A673 (cell line): Measurements from ENCODE around the gene HADHA. TPM values are rescaled to one million over a fixed set of nuclear protein-coding genes. Genes with fewer than 3 reads are reported as not detected.

Experiments used
- BruUV-seq: library from RNA; stranded (reverse); fragments of 400-500 nt; replicated peaks from 2 replicates; lab custom pipeline; 2021; lab: Mats Ljungman, UMichigan
- CTCF ChIA-PET: fragments of 300-600 bp; sonication (Branson Sonifier 250); formaldehyde crosslinking; loops from one replicate; lab custom pipeline; 2022; ENCODE audit warnings: antibody characterized with exemption; lab: Charles Lee
- POLR2A ChIA-PET: fragments of 300-600 bp; sonication (Branson Sonifier 250); formaldehyde crosslinking; loops from one replicate; lab custom pipeline; 2022; ENCODE audit warnings: antibody characterized with exemption; ENCODE audit not compliant: low non-redundant PET; lab: Charles Lee
- DNase-seq: peaks from one replicate; pipeline ENCODE4 v3.0.0-alpha.2; 2015; ENCODE audit warnings: low spot score
- H3K27ac ChIP-seq: fragments of 200-600 bp; sonication (generic); 2 replicates; pipeline ENCODE4 v1.5.1; 2016; ENCODE audit warnings: mixed run types, low read depth, mild to moderate bottlenecking, mixed read lengths, antibody characterized with exemption, low read length; ENCODE audit not compliant: poor library complexity, severe bottlenecking
- H3K27me3 ChIP-seq: fragments of 200-600 bp; sonication (generic); replicated peaks from 2 replicates; pipeline ENCODE4 v1.6.1; 2017; ENCODE audit warnings: mixed run types, low read depth, mild to moderate bottlenecking, mixed read lengths, antibody characterized with exemption, low read length; ENCODE audit not compliant: insufficient read depth, poor library complexity
- H3K36me3 ChIP-seq: fragments of 200-600 bp; sonication (generic); 2 replicates; pipeline ENCODE4 v1.6.1; 2016; ENCODE audit warnings: mixed run types, mild to moderate bottlenecking, mixed read lengths, antibody characterized with exemption, low read length; ENCODE audit not compliant: insufficient read depth, poor library complexity, severe bottlenecking
- H3K4me1 ChIP-seq: fragments of 200-600 bp; sonication (generic); 2 replicates; pipeline ENCODE4 v1.6.1; 2017; ENCODE audit warnings: mixed run types, mild to moderate bottlenecking, mixed read lengths, antibody characterized with exemption, low read length; ENCODE audit not compliant: insufficient read depth, poor library complexity, severe bottlenecking
- H3K4me3 ChIP-seq: fragments of 200-600 bp; sonication (generic); 2 replicates; pipeline ENCODE4 v1.5.1; 2016; ENCODE audit warnings: low read depth, mixed run types, mild to moderate bottlenecking, mixed read lengths, low read length; ENCODE audit not compliant: poor library complexity, severe bottlenecking
- H3K9me3 ChIP-seq: fragments of 200-600 bp; sonication (generic); 2 replicates; pipeline ENCODE4 v1.6.1; 2016; ENCODE audit warnings: mixed run types, low read depth, mild to moderate bottlenecking, mixed read lengths, antibody characterized with exemption, low read length; ENCODE audit not compliant: poor library complexity, severe bottlenecking
- EZH2 ChIP-seq: fragments of 200-600 bp; sonication (generic); IDR thresholded peaks from 2 replicates; pipeline ENCODE4 v1.6.1; 2017; ENCODE audit warnings: borderline replicate concordance, low read depth, mild to moderate bottlenecking, mixed read lengths, antibody characterized with exemption, low read length; ENCODE audit not compliant: poor library complexity, severe bottlenecking
- intact Hi-C: fragments of 100-400 bp; cut with micrococcal nuclease; formaldehyde crosslinking; loops from one replicate; pipeline ENCODE4 v1.10.0; 2022; ENCODE audit not compliant: unreplicated experiment
- total RNA-seq: library from RNA; stranded (reverse); gene quantifications from 2 replicates; pipeline ENCODE4 v1.2.3, GENCODE V29; 2021
- TF ChIP-seq, protein P1 (sequence below): fragments of 300-800, 200-600 bp; sonication (generic); conservative IDR thresholded peaks from 2 replicates; pipeline ENCODE4 v1.5.1; 2017; ENCODE audit warnings: low read depth, mild to moderate bottlenecking, antibody characterized with exemption, low read length, moderate library complexity, mixed read lengths

Gene HADHA
- total RNA-seq, 1 experiment from 2014 or later: 136 TPM

DNA sequence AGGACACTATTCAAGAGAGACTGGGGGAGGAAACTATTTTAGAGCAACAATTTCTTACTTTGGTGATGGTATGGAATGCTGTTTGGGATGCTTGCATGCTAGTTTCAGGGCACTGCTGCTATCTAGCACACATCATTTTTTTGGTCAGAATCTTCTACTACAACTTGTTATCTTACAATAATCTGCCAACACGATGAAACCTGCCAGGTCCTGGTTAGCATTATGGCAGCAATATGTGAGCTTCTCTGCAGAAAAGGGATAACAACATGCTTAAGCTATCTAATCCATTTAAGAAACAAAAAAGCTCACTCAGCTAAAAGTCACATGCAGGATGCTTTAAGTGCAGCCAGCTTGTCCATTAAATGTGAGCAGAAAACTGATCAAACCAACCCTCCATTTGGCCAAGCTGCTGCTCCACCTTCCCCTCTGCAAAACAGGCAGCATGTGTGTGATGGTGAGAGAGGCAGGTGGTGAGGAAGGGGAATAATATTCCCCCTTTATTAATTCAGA, 41.4 kb downstream of the HADHA start:
- Histone ChIP-seq H3K4me3 (no peak overlapping the region), H3K36me3 (peaks cover 53% of the 10 kb centered on the region), H3K4me1 (no peaks in the 10 kb centered on the region), H3K27me3 (no peaks in the 10 kb centered on the region), H3K9me3 (no peaks in the 10 kb centered on the region), H3K27ac (no peak overlapping the region)
- TF ChIP-seq EZH2: no peak
- TF ChIP-seq, protein P1, sequence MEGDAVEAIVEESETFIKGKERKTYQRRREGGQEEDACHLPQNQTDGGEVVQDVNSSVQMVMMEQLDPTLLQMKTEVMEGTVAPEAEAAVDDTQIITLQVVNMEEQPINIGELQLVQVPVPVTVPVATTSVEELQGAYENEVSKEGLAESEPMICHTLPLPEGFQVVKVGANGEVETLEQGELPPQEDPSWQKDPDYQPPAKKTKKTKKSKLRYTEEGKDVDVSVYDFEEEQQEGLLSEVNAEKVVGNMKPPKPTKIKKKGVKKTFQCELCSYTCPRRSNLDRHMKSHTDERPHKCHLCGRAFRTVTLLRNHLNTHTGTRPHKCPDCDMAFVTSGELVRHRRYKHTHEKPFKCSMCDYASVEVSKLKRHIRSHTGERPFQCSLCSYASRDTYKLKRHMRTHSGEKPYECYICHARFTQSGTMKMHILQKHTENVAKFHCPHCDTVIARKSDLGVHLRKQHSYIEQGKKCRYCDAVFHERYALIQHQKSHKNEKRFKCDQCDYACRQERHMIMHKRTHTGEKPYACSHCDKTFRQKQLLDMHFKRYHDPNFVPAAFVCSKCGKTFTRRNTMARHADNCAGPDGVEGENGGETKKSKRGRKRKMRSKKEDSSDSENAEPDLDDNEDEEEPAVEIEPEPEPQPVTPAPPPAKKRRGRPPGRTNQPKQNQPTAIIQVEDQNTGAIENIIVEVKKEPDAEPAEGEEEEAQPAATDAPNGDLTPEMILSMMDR: no peak
- intact Hi-C loops: no loop called here
- CTCF ChIA-PET: no interaction called here
- DNase-seq: no peak
- POLR2A ChIA-PET: no interaction called here
- BruUV-seq: no TSS peak

DNA sequence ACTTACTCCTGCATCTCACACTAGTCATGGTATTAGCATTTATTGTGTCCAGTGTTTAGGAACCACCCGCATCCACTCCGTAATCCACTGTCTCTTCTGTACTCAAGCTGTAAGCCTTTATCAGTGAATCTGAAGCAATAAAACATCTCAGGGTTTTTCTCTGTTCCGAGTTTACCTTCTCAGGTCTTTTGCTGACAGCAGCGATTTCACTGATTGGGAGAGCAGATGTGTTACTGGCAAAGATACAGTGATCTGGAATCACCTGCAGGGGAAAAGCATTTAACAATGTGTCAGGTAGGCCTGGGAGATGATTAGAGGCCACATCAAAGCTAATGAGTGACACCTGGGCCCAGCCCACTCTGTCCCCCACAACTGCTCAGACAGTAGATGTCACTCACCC, 46.9 kb downstream of the HADHA start:
- POLR2A ChIA-PET: no interaction called here

DNA sequence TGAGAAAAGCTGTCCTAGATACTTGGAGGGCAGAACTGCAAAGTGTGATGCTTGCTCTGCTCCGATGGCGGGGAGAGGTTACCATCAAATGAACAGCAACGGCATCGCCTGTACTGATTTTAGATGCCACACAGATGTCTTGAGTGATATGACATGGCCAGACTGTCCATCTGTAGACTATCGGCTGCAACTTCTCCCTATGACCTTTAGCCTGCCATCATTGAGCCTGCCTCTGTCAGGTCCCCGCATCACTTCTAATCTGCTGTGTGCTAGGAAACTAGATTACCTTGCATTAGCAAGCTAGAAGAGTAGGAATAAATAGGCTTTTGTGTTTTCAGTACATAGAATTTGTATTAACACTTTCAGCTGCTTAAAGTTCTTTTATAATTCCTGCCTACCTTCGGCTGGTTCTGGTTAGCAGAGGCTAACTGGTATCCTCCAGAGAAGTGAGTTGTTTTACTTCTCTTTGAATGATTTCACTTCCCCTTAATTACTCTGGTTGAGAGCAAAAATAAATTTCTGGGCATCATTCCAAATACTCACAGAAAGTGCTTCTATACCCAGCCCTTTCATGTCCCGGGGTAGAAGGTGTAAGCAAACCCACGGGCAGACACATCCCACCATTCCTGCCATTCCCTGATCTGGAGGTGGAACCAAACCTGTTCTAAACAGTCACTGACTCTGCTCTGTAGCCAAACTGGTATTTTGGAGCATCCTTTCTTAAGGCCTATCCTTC, 47.6 kb downstream of the HADHA start:
- no peaks in the 10 kb centered on the region for H3K27me3 ChIP-seq
- CTCF ChIA-PET: no interaction called here
- intact Hi-C loops: no loop called here
- no TSS peak for BruUV-seq
- DNase-seq: no peak
- H3K9me3 ChIP-seq: no peaks in the 10 kb centered on the region
- peaks cover 74% of the 10 kb centered on the region for H3K36me3 ChIP-seq
- POLR2A ChIA-PET: no interaction called here
- H3K27ac ChIP-seq: no peak overlapping the region
- H3K4me3 ChIP-seq: no peak overlapping the region
- TF ChIP-seq EZH2: no peak
- TF ChIP-seq, protein P1: no peak
- H3K4me1 ChIP-seq: no peaks in the 10 kb centered on the region

More for the DNA sequence above, 46.9 kb downstream of the HADHA start:
- DNase-seq: no peak
- Histone ChIP-seq H3K4me3 (no peak overlapping the region), H3K9me3 (no peaks in the 10 kb centered on the region), H3K4me1 (no peaks in the 10 kb centered on the region), H3K27ac (no peak overlapping the region), H3K36me3 (peaks cover 76% of the 10 kb centered on the region), H3K27me3 (no peaks in the 10 kb centered on the region)
- no peak for TF ChIP-seq EZH2
- TF ChIP-seq, protein P1: no peak
- BruUV-seq: no TSS peak
- intact Hi-C loops: no loop called here
- CTCF ChIA-PET: no interaction called here
